GM23338 (cell line): ENCODE measurements around the gene GSDME. TPM values are rescaled to one million over a fixed set of nuclear protein-coding genes. Genes with fewer than 3 reads are reported as not detected.

Source experiments
- ATAC-seq: fragments of 200-7000 bp; cut with Tn5 transposase; 3 replicates; pipeline ENCODE4 v1.9.1; 2020
- DNase-seq: peaks from one replicate; pipeline ENCODE4 v3.0.0-alpha.2; 2015; ENCODE audit warnings: low spot score
- H2AFZ ChIP-seq: fragments of 200-600 bp; sonication (generic); 2 replicates; pipeline ENCODE4 v1.8.0; 2016; ENCODE audit warnings: antibody characterized with exemption, mild to moderate bottlenecking, moderate library complexity
- H3F3A ChIP-seq: fragments of 200-600 bp; sonication (generic); replicated peaks from 2 replicates; pipeline ENCODE4 v1.8.0; 2017; ENCODE audit warnings: antibody characterized with exemption, mixed run types, low read depth
- H3K27ac ChIP-seq: fragments of 200-600 bp; sonication (generic); 2 replicates; pipeline ENCODE4 v1.6.1; 2016; ENCODE audit warnings: low read depth
- H3K27me3 ChIP-seq: fragments of 200-600 bp; sonication (generic); 2 replicates; pipeline ENCODE4 v1.8.0; 2016; ENCODE audit warnings: mild to moderate bottlenecking, mixed run types, moderate library complexity; ENCODE audit not compliant: insufficient read depth
- H3K36me3 ChIP-seq: fragments of 200-600 bp; sonication (generic); 2 replicates; pipeline ENCODE4 v1.8.0; 2016; ENCODE audit warnings: mild to moderate bottlenecking; ENCODE audit not compliant: insufficient read depth
- H3K4me1 ChIP-seq: fragments of 200-600 bp; sonication (generic); 2 replicates; pipeline ENCODE4 v1.8.0; 2016; ENCODE audit warnings: mild to moderate bottlenecking, moderate library complexity; ENCODE audit not compliant: insufficient read depth
- H3K4me2 ChIP-seq: fragments of 200-600 bp; sonication (generic); 2 replicates; pipeline ENCODE4 v1.7.1; 2017; ENCODE audit warnings: mixed run types
- H3K4me3 ChIP-seq: fragments of 200-600 bp; sonication (generic); 2 replicates; pipeline ENCODE4 v1.6.1; 2016; ENCODE audit warnings: mixed run types
- H3K79me2 ChIP-seq: fragments of 200-600 bp; sonication (generic); replicated peaks from 2 replicates; pipeline ENCODE4 v1.8.0; 2017; ENCODE audit warnings: mild to moderate bottlenecking; ENCODE audit not compliant: insufficient read depth
- H3K9me2 ChIP-seq: fragments of 200-600 bp; sonication (generic); 2 replicates; pipeline ENCODE4 v1.8.0; 2017; ENCODE audit not compliant: insufficient read depth
- H4K20me1 ChIP-seq: fragments of 200-600 bp; sonication (generic); replicated peaks from 2 replicates; pipeline ENCODE4 v1.8.0; 2017; ENCODE audit warnings: mild to moderate bottlenecking; ENCODE audit not compliant: insufficient read depth
- H3K27ac Mint-ChIP-seq: 2 replicates; pipeline ENCODE4 v1.8.0; 2020; ENCODE audit warnings: inconsistent platforms, mild to moderate bottlenecking, moderate library complexity, mixed read lengths
- H3K27me3 Mint-ChIP-seq: 3 replicates; pipeline ENCODE4 v1.8.0; 2022; ENCODE audit warnings: low read depth, mild to moderate bottlenecking, moderate library complexity, mixed read lengths, inconsistent platforms; ENCODE audit not compliant: insufficient read depth, poor library complexity
- H3K36me3 Mint-ChIP-seq: 3 replicates; pipeline ENCODE4 v1.8.0; 2021; ENCODE audit warnings: low read depth, mild to moderate bottlenecking, inconsistent platforms, moderate library complexity, mixed read lengths
- H3K4me1 Mint-ChIP-seq: 3 replicates; pipeline ENCODE4 v1.8.0; 2020; ENCODE audit warnings: mild to moderate bottlenecking, inconsistent platforms, mixed read lengths
- H3K4me3 Mint-ChIP-seq: 3 replicates; pipeline ENCODE4 v1.8.0; 2021; ENCODE audit warnings: moderate library complexity, mild to moderate bottlenecking, inconsistent platforms, mixed read lengths
- H3K9me3 Mint-ChIP-seq: 3 replicates; pipeline ENCODE4 v1.8.0; 2020; ENCODE audit warnings: moderate library complexity, mild to moderate bottlenecking, inconsistent platforms, mixed read lengths
- POLR2AphosphoS5 ChIP-seq: IDR thresholded peaks from 2 replicates; pipeline ENCODE4 v1.6.1; 2016; ENCODE audit warnings: antibody characterized with exemption, low read depth
- ZNF331 ChIP-seq: fragments of 250-450 bp; sonication (Bioruptor Pico); IDR thresholded peaks from 2 replicates; pipeline ENCODE4 v1.5.0; 2020; ENCODE audit warnings: low read depth, mild to moderate bottlenecking, moderate library complexity
- polyA plus RNA-seq: library from polyadenylated mRNA; unstranded; fragments of >200 nt; fragmentation: Nextera tagmentation; extraction: Ambion mirVana; gene quantifications from 2 replicates; pipeline ENCODE4 v1.2.1, GENCODE V29; 2016
- total RNA-seq: library from RNA; depleted of rRNA; stranded (reverse); fragments of >200 nt; shearing (Covaris generic); gene quantifications from 2 replicates; pipeline ENCODE4 v1.2.3, GENCODE V29; 2014
- TF ChIP-seq, protein P1 (sequence below): IDR thresholded peaks from 2 replicates; pipeline ENCODE4 v1.6.1; 2016; ENCODE audit warnings: antibody characterized with exemption
- TF ChIP-seq, protein P2 (sequence below), 2 experiments: fragments of 200-600 bp in 1 of 2; sonication (generic) in 1 of 2; conservative IDR thresholded peaks; 2 replicates each; pipeline versions ENCODE4 v1.5.1 to v1.6.1; 2016 to 2017; ENCODE audit warnings: antibody characterized with exemption in 2 of 2, low read depth in 2 of 2, mild to moderate bottlenecking in 2 of 2, moderate library complexity in 1 of 2

GSDME gene
- total and polyA plus RNA-seq, 2 experiments from 2014 or later, result 8.3 to 8.5 TPM

DNA sequence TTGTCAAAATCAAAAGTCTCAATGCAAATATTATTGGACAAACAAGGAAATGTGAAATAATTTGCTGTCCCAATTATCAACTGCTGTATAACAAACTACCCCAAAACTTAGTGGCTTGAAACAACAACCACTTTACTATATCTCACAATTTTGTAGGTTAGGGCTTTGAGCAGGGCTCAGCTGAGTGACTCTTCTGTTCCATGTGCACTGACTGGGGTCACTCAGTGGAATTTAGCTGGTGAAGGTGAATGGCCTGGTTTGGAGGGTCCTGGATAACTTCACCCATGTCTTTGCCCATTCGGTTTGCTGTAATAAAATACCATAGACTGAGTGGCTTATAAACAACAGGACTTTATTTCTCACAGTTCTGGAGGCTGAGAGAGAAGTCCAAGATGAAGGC is 3.7 kb upstream of the GSDME start:
- H3K4me1 Mint-ChIP-seq, result peaks cover 13% of the 10 kb centered on the region
- TF ChIP-seq ZNF331, result peak; percentile 63
- TF ChIP-seq, protein P1, sequence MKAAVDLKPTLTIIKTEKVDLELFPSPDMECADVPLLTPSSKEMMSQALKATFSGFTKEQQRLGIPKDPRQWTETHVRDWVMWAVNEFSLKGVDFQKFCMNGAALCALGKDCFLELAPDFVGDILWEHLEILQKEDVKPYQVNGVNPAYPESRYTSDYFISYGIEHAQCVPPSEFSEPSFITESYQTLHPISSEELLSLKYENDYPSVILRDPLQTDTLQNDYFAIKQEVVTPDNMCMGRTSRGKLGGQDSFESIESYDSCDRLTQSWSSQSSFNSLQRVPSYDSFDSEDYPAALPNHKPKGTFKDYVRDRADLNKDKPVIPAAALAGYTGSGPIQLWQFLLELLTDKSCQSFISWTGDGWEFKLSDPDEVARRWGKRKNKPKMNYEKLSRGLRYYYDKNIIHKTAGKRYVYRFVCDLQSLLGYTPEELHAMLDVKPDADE, result no peak
- no peak overlapping the region for H3K4me2 ChIP-seq
- H3K36me3 ChIP-seq, result no peaks in the 10 kb centered on the region
- ATAC-seq (no peak), DNase-seq (no peak)
- H3K79me2 ChIP-seq, result no peaks in the 10 kb centered on the region
- H3K36me3 Mint-ChIP-seq, result no peaks in the 10 kb centered on the region; the same call in 2 of the 3 replicates
- no peak overlapping the region for H3K4me3 ChIP-seq
- H3K27me3 ChIP-seq, result peaks cover 33% of the 10 kb centered on the region
- peaks cover 23% of the 10 kb centered on the region for H3K27me3 Mint-ChIP-seq
- H3K4me1 ChIP-seq, result peaks cover 15% of the 10 kb centered on the region; the same call in 1 of the 2 replicates
- H3F3A ChIP-seq, result 0 out of 2 replicates have a peak, but pooled peaks cover 10% of the 10 kb centered on the region
- no peak overlapping the region for H3K27ac ChIP-seq
- no peaks in the 10 kb centered on the region for H3K9me3 Mint-ChIP-seq
- no peak overlapping the region for H3K27ac Mint-ChIP-seq
- no peaks in the 10 kb centered on the region for H3K9me2 ChIP-seq
- no peak overlapping the region for H3K4me3 Mint-ChIP-seq
- no peaks in the 10 kb centered on the region for H4K20me1 ChIP-seq
- no peak overlapping the region for H2AFZ ChIP-seq

DNA sequence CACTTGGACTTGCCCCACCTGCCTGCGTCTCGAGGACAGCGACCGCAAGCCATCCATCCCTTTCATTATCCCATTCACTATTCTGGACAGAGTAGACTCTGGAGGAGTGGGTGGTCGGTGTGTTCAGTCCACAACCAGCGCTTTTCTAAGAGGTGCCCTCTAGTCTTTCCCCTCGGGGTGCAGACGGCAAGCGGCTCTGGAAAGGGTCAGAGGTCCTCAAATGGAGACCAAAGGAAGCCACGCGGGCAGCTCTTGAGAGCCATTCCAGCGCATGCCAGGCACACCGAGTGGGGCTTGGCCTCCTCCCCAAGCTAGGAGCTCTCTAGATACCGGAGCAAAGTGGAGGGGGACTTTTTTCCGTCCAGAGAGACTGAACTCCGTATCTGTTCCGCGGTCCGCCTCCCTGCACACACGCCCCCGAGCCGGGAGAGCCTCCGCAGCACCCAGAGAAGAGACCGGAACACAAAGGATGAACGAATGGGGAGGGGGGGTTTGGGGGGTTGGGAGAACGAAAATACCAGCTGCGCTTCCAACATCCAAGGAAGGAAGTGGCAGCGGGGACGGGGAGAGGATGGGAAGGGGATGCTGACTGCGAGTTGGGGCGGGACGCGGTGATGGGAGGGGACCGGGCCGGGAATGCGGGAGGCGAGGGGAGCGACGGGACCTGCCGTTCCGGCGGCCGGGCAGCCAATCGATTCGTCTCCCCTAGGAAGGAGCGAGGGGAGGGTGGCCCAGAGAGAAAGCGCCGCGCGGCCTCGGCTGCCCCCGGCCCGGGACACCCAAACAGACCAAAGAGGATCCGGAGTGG is 515 bp downstream of the GSDME start:
- Mint-ChIP-seq H3K9me3 (no peaks in the 10 kb centered on the region), H3K4me1 (peaks cover 24% of the 10 kb centered on the region), H3K36me3 (no peaks in the 10 kb centered on the region; the same call in 2 of the 3 replicates), H3K4me3 (peak overlapping the region; percentile 85), H3K27me3 (peaks cover 29% of the 10 kb centered on the region), H3K27ac (no peak overlapping the region)
- Histone ChIP-seq H4K20me1 (no peaks in the 10 kb centered on the region), H3K79me2 (no peaks in the 10 kb centered on the region), H3K27ac (no peak overlapping the region), H3K9me2 (no peaks in the 10 kb centered on the region), H3K4me2 (peak overlapping the region; percentile 95), H3K27me3 (peaks cover 48% of the 10 kb centered on the region), H3F3A (0 out of 2 replicates have a peak, but pooled peaks cover 10% of the 10 kb centered on the region), H3K36me3 (no peaks in the 10 kb centered on the region), H2AFZ (peak overlapping the region; percentile 99), H3K4me3 (peak overlapping the region; percentile 72), H3K4me1 (peaks cover 24% of the 10 kb centered on the region)
- ATAC-seq (peak; percentile 73), DNase-seq (peak; percentile 84)
- TF ChIP-seq, protein P1, result 0 out of 2 replicates have a peak, but pooled peaks have one; percentile 25
- TF ChIP-seq POLR2AphosphoS5 (peak; percentile 53), ZNF331 (no peak)
- TF ChIP-seq, protein P2, sequence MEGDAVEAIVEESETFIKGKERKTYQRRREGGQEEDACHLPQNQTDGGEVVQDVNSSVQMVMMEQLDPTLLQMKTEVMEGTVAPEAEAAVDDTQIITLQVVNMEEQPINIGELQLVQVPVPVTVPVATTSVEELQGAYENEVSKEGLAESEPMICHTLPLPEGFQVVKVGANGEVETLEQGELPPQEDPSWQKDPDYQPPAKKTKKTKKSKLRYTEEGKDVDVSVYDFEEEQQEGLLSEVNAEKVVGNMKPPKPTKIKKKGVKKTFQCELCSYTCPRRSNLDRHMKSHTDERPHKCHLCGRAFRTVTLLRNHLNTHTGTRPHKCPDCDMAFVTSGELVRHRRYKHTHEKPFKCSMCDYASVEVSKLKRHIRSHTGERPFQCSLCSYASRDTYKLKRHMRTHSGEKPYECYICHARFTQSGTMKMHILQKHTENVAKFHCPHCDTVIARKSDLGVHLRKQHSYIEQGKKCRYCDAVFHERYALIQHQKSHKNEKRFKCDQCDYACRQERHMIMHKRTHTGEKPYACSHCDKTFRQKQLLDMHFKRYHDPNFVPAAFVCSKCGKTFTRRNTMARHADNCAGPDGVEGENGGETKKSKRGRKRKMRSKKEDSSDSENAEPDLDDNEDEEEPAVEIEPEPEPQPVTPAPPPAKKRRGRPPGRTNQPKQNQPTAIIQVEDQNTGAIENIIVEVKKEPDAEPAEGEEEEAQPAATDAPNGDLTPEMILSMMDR (conservative IDR thresholded peaks at IDR 0.05; ENCODE audit: low read depth in 2 of 2), result no peak
